Activated CD4-positive, alpha-beta T cell treated with anti-CD3 and anti-CD28 coated beads for 4 hours (primary cell): ENCODE results near the gene SPATC1L.

Source experiments
- DNase-seq, 2 donors: peaks; one replicate each; pipeline ENCODE4 v3.0.0-alpha.2; 2020

Gene SPATC1L

GRCh38 chr21:46117586-46118315 is 66.5 kb downstream of the SPATC1L start:
- DNase-seq = no peak

- DNase-seq = no peak
Observed at GRCh38 chr21:46116776-46117585, 67.3 kb downstream of the SPATC1L start.

- no peak for DNase-seq
Observed at GRCh38 chr21:46116189-46116775, 68.0 kb downstream of the SPATC1L start.

- DNase-seq = no peak
Observed at GRCh38 chr21:46115441-46116188, 68.6 kb downstream of the SPATC1L start.

GRCh38 chr21:46114963-46115362 is 69.3 kb downstream of the SPATC1L start:
- DNase-seq = no peak

- no peak for DNase-seq
Observed at GRCh38 chr21:46113497-46114176, 70.6 kb downstream of the SPATC1L start.

GRCh38 chr21:46112725-46113215 is 71.5 kb downstream of the SPATC1L start:
- DNase-seq = no peak

- no peak for DNase-seq
Observed at GRCh38 chr21:46111857-46112724, 72.2 kb downstream of the SPATC1L start.

GRCh38 chr21:46111193-46111571 is 73.1 kb downstream of the SPATC1L start:
- DNase-seq = no peak
